CD4-positive, alpha-beta T cell treated with Interleukin-6 at 100 ng/mL for 8 hours (primary cell): ENCODE measurements around the gene NOBOX.
"Not testable (repeated sequence)": the region's sequence is repeated elsewhere in the genome, so short reads cannot be mapped to it uniquely, and the experiment has no call there.

Experiments
- DNase-seq: peaks from one replicate; pipeline ENCODE4 v3.0.0-alpha.2; 2020; ENCODE audit warnings: mixed read lengths, low spot score

The NOBOX gene

DNA sequence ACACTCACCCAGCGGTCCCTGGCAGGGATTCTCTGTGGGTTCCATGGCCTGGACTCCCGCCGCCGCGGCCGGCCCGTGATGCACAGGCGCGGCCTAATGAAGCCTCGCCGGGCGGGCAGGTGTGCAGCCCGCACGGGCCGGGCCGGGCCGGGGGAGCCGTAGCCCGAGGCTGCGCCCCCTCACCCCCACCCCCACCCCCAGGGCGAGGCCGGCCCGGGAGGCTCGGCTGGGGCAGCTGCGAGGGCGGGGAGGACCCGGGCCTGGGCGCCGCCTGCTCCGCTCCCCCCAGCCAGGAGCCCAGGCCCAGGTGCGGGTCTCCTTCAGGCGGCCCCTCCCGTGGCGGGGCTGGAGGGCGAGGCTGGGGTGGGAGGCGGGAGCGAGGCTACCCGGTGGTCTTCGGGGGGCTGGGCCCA, at the start of gene NOBOX:
Gene NOBOX, minus strand, starts transcription at position 45 of the 413 bp plus-strand sequence.
- DNase-seq = no peak

DNA sequence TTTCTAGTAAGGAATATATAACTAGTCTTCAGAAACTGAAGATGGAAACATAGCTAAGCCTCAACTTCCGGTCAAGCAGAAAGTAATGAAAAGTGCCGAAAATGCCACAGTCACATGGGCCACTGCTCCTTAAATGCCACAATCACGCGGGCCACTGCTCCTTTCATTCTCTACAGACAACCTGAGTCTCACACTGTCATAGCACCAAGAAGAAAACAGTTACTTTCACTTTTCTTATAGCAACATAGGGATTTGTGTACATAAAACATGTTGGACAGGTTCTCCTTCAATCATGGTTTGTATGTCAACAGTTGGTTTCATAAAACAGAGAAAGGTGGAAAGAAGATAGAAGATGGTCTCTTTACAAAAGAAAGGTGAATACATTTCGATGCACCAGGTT, 48.6 kb upstream of the NOBOX start:
- DNase-seq = no peak

DNA sequence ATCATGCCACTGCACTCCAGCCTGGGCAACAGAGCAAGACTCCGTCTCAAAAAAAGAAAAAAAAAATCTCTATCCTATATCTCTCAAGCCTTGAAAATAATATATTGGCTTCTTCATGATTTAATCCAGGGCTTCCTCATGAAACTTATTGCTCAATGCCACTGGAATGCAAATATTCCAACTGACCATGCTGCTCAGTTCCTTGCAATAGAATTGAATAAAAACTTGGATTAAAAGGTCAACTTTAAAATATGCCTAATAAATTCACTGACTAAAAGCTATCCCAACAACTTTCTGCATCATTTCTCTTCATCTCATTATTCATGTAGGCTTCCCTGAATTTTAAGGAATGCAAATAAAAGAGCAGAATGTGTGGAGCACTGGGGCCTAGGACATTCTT, 42.1 kb upstream of the NOBOX start:
- no peak for DNase-seq

DNA sequence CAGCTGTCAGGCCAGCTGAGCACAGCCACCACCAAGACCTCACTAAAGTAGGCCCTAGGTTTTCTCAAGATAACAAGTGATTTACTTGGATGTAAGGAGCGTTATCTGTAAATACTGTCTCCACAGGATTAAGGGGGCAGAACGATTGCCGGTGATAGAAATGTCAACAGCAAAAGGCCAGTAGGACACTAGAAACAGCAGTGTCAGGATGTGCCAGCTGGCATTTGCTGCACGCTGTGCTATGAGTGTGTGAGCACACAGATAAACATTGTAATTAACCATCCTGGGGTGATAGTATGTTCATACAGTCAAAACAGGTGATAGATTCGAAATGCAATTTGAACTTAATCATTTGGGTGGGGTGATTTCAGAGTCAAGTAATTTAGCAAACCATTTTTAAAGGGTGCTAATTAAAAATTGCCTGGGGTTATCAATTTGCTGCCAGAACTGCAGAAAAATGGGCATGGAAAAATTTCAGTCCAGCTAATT, 36.3 kb upstream of the NOBOX start:
- no peak for DNase-seq

DNA sequence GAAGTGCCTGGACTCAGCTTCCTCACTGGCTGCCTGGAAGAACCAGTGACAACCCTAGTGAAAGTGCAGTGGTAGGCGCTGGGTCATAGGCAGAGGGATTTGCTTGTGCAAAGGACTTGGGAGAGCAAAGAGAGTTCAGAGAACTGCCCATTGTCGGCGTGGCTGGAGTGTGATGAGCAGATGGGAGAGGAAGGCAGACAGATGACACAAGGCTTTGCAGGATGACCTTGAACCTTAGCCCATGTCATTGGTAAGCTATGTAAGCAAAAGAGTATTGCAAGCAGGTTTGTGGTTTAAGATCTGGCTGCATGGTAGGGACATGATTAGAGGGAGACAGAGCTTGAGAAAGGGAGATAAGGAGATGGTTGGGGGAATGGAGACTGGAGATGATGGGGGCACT, 35.3 kb upstream of the NOBOX start:
- DNase-seq = no peak

DNA sequence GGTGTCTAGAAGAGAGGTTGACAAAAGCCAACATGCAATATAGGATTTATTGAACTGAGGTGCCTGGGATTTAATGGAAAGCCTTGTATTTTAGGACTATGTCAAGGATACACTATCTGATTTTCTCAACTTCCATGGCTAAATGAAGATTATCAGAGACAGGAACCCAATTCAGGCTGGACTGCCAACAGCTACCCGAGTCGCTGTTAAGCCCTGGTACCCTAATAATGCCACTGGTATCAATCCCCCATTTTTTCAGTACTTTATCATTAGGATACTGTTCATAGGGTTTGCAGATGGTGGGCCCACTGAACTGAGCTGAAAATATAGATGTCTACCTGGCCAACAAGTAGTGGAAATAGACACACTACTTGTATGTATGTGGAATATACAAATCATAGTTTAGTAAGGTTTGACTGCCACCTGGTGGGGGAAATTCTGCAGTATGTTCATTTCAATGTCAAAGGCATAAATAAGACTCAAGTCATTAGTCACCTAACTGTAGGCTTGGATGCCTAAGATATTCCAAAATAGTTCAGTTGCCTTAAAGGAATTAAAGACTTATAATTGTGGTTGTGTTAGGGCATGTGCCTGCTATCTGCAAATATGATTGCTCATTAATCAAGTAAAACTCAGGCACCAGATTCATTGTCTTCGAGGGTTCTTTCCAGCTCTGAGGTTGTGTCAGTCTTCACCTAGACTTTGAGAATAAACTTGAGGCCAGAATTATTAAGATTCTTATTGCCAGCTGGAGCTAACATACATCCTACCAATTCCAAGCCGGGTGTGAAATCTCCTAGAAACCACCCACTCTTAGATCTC, 34.1 kb upstream of the NOBOX start:
- DNase-seq = peak; percentile 21

DNA sequence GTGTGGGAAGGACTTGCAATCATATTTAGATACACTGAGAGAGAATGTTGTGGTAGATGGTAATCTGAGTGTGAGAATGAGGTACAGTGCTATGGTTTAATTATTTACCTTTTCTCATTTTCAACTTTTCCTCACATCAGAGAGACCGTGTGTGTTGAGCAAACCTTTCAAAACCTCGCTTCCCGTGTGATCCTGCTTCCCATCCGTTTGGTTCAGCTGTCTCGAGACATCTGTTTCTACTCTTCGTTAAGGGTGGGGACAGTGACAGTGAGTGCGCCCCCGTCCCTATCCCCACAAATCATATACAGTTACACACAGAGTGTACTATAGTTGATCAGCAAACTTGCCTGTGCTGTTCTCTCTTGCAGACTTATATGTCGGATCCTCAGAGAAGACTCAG, 33.0 kb upstream of the NOBOX start:
- DNase-seq = no peak

DNA sequence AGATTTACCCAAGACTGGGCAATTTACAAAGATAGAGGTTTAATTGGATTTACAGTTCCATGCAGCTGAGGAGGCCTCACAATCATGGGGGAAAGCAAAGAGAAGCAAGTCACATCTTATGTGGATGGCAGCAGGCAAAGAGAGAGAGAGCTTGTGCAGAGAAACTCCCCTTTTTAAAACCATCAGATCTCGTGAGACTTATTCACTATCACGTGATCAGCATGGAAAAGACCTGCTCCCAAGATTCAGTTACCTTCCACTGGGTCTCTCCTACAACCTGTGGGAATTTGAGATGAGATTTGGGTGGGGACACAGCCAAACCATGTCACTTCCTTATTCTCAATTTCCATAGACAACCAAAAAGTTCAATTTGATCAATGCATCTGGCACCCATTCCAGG, 24.9 kb upstream of the NOBOX start:
- DNase-seq = no peak

DNA sequence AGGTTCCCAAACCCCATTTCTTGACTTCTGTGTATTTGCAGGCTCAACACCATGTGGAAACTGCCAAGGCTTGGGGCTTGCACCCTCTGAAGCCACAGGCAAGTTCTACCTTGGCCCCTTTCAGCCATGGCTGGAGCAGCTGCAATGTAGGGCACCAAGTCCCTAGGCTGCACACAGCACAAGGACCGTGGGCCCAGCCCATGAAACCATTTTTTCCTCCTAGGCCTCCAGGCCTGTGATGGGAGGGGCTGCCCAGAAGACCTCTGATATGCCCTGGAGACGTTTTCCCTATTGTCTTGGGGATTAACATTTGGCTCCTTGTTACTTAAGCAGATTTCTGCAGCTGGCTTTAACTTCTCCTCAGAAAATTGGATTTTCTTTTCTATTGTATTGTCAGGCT, 24.0 kb upstream of the NOBOX start:
- not testable (repeated sequence) for DNase-seq

DNA sequence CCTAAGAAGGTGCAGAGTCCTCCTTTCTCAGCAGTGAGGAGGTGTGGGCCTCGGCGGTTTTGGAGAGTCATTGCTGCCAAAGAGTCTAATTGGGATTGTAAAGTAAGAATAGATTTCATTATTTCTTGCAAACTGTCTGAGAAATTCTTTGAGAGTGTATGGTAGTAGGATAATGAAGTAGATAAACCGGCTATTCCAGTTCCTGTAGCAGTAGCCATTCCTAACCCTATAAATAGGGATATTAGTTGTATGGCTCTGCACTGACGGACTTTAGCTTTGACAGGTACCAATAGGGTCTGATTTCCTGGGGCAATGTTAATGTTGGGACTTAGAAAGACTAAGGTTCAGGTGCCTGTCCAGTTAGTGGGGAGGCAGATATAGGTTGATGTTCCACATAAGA, 15.4 kb upstream of the NOBOX start:
- not testable (repeated sequence) for DNase-seq

DNA sequence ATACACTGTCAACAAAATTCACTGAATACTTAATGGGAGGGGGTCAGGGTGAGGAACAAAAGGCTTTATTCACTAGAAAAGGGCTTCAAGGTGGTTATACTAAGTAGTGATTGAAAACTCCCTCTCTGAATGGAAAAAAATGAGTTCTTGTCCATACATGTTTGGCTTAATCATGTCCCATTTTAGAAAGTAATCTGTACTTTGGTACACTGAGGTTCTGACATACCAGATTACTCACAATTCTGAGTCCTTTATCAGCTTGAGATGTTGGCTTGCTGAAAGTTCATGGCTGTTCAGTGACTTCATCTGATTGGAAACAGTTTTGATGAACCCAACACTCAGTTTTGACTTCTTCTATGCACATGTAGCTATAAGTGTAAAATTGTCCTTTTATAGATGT, 12.8 kb upstream of the NOBOX start:
- DNase-seq = no peak

DNA sequence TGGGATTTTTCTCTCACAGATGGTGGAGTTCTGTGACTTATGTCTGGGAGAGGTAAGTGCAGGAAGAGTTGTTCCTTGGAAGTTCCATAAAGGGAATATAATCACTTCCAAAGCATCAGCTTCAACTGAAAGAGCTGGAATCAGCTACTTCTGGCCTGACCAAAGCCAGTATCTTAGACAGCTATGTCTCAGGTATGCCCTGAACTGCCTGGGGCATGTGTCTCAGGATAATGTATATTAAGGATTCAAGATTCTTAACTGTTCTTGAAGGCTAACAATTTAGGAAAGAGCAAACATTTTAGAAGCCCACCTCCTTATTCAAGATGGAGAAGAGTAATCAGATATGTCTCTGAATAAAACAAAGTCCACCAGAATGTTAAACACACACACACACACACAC, 12.4 kb upstream of the NOBOX start:
- DNase-seq = no peak

DNA sequence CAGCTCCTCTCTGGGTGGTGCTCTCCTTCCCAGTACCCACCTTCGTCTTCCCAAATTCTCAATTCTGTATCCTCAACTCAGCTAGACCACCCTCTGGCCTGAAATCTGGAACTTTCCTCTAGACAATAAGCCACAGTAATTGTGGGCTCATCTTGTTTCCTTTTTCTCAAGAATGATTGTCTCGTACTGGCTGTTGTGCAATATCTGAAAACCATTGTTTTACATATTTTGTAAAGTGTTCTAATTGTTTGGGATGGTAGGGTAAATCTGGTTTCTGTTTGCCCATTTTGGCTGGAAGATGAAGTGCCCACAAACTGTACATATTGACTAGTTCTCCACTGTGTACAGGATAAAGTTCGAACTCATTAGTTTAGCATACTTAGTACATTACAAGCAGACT, 11.3 kb upstream of the NOBOX start:
- DNase-seq = no peak

DNA sequence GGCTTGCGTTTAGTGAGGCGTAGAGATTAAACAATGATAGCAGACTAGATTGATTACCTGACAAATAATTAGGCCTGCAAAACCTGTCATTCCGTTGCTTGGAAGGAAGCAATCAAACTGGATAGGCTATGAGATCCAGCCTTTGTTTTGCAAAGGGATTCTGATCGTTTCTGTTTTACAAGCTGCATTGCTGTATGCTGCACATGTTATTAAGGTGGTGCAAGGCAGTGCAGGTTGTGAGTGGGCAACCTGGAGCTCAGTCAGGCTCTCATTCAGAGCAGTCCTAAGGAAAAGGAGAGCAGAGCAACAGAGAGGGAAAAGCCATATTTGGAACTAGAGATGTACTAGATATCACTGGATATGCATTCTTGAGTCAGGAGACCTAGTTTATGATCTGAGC, 6.9 kb upstream of the NOBOX start:
- no peak for DNase-seq

DNA sequence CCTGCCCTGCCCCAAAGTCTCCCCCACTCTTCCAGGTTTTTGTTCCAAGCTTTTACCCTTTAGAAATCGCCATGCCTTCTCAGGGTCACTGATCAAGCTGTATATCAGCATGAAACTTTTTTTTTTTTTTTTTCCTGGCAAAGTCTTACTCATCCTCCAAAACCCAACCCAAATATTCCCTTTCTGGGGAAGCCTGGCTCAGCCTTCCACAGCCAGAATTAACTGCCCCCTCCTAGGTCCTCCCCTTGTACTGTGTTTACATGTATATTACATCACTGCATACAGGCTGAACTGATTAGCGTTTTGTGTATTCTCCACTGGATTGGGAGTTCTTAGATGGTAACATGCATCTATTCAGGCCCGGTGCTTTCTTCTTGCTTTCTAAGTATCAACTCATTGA, 4.6 kb upstream of the NOBOX start:
- DNase-seq = no peak

DNA sequence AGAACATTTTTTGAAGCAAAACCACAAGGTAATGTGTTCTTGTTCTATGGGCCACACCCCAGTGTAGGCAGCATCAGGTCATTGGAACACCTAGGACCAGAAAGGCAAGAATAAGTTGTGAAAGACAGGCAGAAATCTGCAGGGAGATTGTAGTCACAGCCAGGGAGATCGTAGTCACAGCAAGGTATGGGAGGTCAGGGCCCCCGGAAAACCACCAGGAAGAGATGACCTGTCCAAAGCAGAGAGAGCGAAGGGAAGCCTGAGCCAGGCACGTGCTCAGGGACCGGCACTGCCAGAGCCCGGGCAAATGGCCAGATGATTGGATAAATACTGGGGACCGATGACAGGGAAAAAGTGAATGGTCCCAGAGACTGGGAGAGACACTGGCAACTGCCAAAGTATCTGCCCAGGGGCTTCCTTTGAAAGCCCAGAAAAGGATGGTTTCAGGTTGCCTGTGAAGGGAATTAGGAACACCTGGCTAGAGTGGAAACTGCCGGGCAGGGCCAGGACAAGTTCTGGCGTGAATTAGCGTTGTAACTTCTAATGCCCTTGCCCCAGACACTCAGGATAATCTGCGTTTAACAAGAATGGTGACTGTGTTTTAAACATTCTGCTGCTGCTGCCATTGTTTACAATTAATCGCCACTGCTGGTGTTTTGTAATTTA, 3.9 kb upstream of the NOBOX start:
- DNase-seq = no peak

DNA sequence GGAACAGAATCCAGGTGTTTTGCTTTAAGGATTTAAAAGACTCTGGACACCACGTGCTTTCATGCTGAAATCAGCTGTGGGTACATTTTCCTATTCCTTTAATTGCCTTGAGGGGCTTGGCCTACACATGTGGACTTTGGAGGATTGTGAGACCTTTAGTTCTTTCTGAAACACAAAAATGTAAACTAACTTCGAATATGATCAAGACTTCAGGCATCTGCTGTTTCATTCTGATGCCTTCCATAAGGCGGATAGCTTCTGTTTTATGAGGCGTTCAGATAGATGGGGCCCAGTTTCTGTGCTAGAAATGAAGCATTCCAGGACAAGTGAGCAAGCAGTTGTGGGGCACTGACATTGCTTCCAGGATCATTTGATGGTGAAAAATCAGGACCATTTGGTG, 1.5 kb upstream of the NOBOX start:
- no peak for DNase-seq

DNA sequence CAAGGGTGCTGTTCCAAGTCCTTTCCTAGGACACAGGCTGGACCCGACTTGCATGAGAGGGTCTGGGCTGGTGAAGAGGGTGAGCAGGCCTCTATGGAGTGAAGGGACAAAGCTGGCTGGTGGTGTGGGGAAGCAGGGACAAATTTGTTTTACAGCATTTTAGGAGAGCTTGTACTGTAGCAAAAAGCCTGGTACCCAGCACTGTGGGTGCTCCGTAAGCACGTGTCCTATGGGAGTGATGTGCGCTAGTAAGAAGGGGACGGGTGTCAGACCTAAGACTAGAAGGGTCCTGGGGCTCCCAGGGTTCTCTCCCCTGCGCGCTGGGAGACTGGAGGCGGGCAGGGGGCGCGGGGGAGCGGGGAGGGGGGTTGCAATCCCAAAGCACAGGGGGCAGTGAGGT, 391 bp downstream of the NOBOX start:
- DNase-seq = no peak

DNA sequence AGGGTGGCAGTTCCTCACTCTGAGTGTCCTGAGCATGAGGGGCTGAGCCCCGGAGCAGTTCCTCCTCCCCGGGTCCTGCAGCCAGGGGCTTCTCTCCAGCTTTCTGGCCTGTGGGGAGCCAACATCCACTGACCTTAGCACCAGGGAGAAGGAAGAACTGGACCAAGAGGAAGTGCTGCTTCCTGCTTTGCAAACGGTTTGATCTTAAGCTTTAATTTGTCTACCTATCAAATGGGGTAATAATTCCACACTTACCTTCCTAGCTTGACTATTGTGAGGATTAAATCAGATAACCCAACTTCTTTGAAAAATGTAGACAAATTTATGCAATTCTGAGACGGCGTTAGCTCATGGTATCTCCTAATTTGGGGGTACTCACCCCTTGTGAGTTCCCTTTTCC, 2.0 kb downstream of the NOBOX start:
- no peak for DNase-seq

DNA sequence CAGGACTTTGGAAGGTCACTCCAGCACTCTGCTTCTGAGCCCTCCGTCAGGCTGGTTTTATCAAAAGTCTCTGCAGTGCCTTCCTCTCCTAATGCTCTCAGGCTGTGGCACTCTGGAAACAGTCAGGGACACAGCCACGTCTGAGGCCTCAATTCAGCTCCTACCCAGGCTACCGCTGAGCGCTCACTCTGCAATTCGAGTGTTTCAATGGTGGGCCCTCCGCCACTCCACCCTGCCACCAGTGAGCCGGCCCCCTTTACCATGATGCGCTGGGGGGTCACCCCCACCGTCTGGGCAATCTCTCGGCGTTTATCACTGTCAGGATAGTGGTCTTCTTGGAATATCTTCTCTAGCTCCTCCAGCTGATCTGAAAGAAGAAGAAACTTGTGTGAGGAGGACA, 3.5 kb downstream of the NOBOX start:
- no peak for DNase-seq

DNA sequence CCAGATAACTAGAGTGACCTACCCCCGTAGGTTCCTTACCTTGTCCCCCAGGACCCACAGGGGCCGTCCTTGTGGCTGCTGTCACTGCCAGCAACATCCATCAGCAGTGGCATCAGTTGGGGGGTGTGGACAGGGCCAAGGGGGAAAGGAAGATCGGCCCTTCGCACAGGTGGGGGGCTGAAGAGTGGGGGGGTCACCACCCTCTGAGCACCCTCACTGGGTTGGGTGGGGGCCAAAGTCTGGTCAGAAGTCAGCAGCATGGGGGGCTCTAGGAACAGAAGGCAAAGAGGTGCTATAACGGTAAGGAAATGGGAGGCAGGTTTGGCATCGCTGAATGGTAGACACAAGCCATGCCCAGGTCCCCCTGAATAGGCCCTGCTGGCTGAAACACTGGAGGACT, 4.6 kb downstream of the NOBOX start:
- DNase-seq = no peak

DNA sequence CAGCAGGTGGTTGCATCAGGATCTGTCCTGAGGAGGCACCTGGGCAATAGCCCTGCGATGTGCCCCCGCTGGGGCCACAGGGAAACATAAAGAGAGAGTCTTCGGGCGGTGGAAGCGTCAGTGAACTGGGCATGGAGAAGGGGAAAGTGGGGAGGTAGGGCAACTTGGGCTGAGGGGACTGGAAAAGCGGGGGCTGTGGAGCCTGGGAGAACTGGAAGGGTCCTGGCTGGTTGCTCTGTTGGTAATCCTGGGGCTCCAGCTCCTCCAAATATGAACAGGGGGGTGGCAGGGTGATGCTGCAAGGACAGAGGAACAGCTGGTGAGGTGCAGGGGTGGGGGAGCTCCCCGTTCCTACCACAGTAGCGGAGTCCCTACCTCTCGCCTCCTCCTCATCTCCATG, 5.2 kb downstream of the NOBOX start:
- no peak for DNase-seq

DNA sequence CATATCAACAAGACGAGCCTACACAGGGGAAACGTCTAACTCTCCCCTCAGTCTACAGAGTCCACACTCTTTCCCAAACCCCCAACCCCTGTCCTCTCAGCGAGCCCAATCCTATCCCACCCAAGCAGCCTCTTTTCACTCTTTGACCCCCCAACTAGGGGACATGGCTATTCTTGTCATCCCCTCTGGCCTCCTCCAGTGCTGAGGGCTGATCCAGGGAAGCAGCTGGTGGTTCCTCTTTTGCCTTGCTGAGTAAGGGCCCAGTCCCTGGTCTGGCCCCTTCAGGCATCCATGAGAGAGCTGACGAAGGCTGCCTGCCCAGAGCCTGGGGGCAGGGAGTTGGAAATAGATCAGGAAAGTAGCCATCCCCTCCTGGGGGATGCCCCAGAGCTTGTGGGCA, 6.4 kb downstream of the NOBOX start:
- no peak for DNase-seq

DNA sequence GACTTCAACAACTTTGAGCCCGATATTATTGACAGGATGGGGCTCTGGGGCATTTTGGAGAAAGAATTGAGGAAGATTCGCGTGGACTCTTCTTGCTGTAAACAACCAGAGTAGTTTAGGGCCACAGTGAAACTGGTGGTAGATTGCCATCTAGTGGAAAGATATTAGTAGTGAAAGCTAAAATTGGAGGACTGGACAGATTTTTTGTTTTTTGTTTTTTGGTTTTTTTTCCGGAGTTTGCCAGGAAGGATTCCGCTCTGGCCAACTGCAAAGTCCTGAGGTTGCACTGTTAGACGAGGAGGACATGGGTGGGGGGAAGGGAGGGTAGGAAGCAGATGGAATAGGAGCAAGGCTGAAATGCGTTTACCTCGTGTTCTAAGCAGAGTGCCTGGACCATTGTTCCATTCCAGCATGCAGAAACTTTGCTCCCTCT, 11.7 kb downstream of the NOBOX start:
- peak; percentile 57 for DNase-seq
